Caco-2 (cell line): ENCODE measurements around the gene ANGEL2. TPM values are rescaled to one million over a fixed set of nuclear protein-coding genes. Genes with fewer than 3 reads are reported as not detected.

Source experiments
- BruUV-seq: library from RNA; stranded (reverse); fragments of 400-500 nt; replicated peaks from 2 replicates; lab custom pipeline; 2021; lab: Mats Ljungman, UMichigan
- CTCF ChIA-PET: fragments of 300-600 bp; sonication (Branson Sonifier 250); formaldehyde crosslinking; loops from one replicate; lab custom pipeline; 2022; ENCODE audit warnings: antibody characterized with exemption; lab: Charles Lee
- POLR2A ChIA-PET: fragments of 300-600 bp; sonication (Branson Sonifier 250); formaldehyde crosslinking; loops from one replicate; lab custom pipeline; 2022; ENCODE audit warnings: antibody characterized with exemption; lab: Charles Lee
- DNase-seq, 2 experiments: peaks; one replicate each; pipeline versions ENCODE4 v3.0.0 to v3.0.0-alpha.2; 2020 to 2022
- H3K27me3 ChIP-seq: replicated peaks from 2 replicates; pipeline ENCODE4 v1.6.0; 2011; ENCODE audit warnings: low read length; ENCODE audit not compliant: control insufficient read depth, insufficient read depth
- H3K36me3 ChIP-seq: 2 replicates; pipeline ENCODE4 v1.5.1; 2011; ENCODE audit warnings: low read length; ENCODE audit not compliant: control insufficient read depth, insufficient read depth
- H3K4me1 ChIP-seq: fragments of 250-450 bp; sonication (Bioruptor Pico); 2 replicates; pipeline ENCODE4 v1.5.1; 2020; ENCODE audit warnings: mild to moderate bottlenecking
- H3K4me3 ChIP-seq: 2 replicates; pipeline ENCODE4 v1.5.1; 2011; ENCODE audit warnings: low read depth, mild to moderate bottlenecking, control low read depth, low read length
- H3K9me3 ChIP-seq: fragments of 250-450 bp; sonication (Bioruptor Pico); 2 replicates; pipeline ENCODE4 v1.5.1; 2020; ENCODE audit warnings: mild to moderate bottlenecking, moderate library complexity
- H3K27ac Mint-ChIP-seq: one replicate; pipeline ENCODE4 v1.8.0; 2022; ENCODE audit warnings: mixed read lengths; ENCODE audit not compliant: unreplicated experiment
- H3K27me3 Mint-ChIP-seq: one replicate; pipeline ENCODE4 v1.8.0; 2022; ENCODE audit warnings: mixed read lengths; ENCODE audit not compliant: insufficient read depth, unreplicated experiment
- H3K36me3 Mint-ChIP-seq: one replicate; pipeline ENCODE4 v1.8.0; 2022; ENCODE audit warnings: mild to moderate bottlenecking, mixed read lengths; ENCODE audit not compliant: insufficient read depth, unreplicated experiment
- H3K4me1 Mint-ChIP-seq: one replicate; pipeline ENCODE4 v1.8.0; 2022; ENCODE audit warnings: low read depth, mixed read lengths; ENCODE audit not compliant: unreplicated experiment
- H3K4me3 Mint-ChIP-seq: one replicate; pipeline ENCODE4 v1.8.0; 2022; ENCODE audit warnings: mild to moderate bottlenecking, moderate library complexity, mixed read lengths; ENCODE audit not compliant: unreplicated experiment
- H3K9me3 Mint-ChIP-seq: one replicate; pipeline ENCODE4 v1.8.0; 2022; ENCODE audit warnings: mixed read lengths; ENCODE audit not compliant: unreplicated experiment
- intact Hi-C: fragments of 100-400 bp; cut with micrococcal nuclease; formaldehyde crosslinking; loops from one replicate; pipeline ENCODE4 v1.10.0; 2022; ENCODE audit not compliant: unreplicated experiment
- total RNA-seq: library from RNA; stranded (reverse); gene quantifications from 2 replicates; pipeline ENCODE4 v1.2.3, GENCODE V29; 2022
- TF ChIP-seq, protein P1 (sequence below), 2 experiments: fragments of 200-600 bp in 1 of 2; IDR thresholded peaks; 1 replicate in 1 of 2; 2 replicates in 1 of 2; pipeline versions ENCODE4 v1.5.1 to v1.8.0; 2011 to 2022; ENCODE audit warnings: antibody characterized with exemption in 1 of 2, control low read depth in 1 of 2, inconsistent platforms in 1 of 2, low read depth in 1 of 2, low read length in 1 of 2, mild to moderate bottlenecking in 1 of 2, moderate library complexity in 1 of 2; ENCODE audit not compliant: insufficient read depth in 1 of 2, severe bottlenecking in 1 of 2, unreplicated experiment in 1 of 2

Gene ANGEL2
- total RNA-seq, 1 experiment from 2014 or later = 34.8 TPM

DNA sequence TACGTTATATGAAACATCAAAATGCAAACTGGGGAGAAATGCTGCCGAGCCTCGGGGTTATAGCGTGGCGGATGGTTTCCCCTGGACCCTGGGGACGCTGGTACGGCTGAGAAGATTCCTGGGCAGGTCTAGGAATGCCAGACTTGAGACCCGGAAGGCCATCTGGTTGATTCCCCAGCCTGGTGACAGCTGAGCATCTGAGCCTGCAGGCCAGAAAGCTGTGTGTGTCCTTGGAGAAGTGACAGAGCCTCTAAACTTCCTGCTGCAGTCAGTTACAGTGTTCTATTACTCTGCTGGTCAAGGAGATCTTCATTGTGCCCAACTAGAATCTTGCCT is 63.1 kb downstream of the ANGEL2 start:
- Mint-ChIP-seq H3K27ac (no peak overlapping the region), H3K4me1 (no peaks in the 10 kb centered on the region), H3K36me3 (peaks cover 7% of the 10 kb centered on the region), H3K9me3 (no peaks in the 10 kb centered on the region), H3K4me3 (no peak overlapping the region), H3K27me3 (peaks cover 4% of the 10 kb centered on the region)
- Histone ChIP-seq H3K27me3 (no peaks in the 10 kb centered on the region), H3K36me3 (no peaks in the 10 kb centered on the region), H3K4me1 (no peaks in the 10 kb centered on the region), H3K9me3 (no peaks in the 10 kb centered on the region), H3K4me3 (no peak overlapping the region)
- no peak for DNase-seq
- POLR2A ChIA-PET = no interaction called here
- TF ChIP-seq, protein P1, sequence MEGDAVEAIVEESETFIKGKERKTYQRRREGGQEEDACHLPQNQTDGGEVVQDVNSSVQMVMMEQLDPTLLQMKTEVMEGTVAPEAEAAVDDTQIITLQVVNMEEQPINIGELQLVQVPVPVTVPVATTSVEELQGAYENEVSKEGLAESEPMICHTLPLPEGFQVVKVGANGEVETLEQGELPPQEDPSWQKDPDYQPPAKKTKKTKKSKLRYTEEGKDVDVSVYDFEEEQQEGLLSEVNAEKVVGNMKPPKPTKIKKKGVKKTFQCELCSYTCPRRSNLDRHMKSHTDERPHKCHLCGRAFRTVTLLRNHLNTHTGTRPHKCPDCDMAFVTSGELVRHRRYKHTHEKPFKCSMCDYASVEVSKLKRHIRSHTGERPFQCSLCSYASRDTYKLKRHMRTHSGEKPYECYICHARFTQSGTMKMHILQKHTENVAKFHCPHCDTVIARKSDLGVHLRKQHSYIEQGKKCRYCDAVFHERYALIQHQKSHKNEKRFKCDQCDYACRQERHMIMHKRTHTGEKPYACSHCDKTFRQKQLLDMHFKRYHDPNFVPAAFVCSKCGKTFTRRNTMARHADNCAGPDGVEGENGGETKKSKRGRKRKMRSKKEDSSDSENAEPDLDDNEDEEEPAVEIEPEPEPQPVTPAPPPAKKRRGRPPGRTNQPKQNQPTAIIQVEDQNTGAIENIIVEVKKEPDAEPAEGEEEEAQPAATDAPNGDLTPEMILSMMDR (IDR thresholded peaks at IDR 0.05; ENCODE audit: insufficient read depth in 1 of 2, low read depth in 1 of 2, low read length in 1 of 2, severe bottlenecking in 1 of 2, unreplicated experiment in 1 of 2) = no peak
- CTCF ChIA-PET = interaction anchor here (0.6 kb wide), 1 partner anchor 160 kb away, joined by 3 read pairs; no protein-coding TSS in a partner anchor
- intact Hi-C loops = no loop called here
- BruUV-seq = no TSS peak

- ChIA-PET POLR2A (no interaction called here), CTCF (no interaction called here)
- TF ChIP-seq, protein P1 (IDR thresholded peaks at IDR 0.05; ENCODE audit: insufficient read depth in 1 of 2, low read depth in 1 of 2, low read length in 1 of 2, severe bottlenecking in 1 of 2, unreplicated experiment in 1 of 2) = no peak
- Mint-ChIP-seq H3K27me3 (peaks cover 4% of the 10 kb centered on the region), H3K9me3 (no peaks in the 10 kb centered on the region), H3K27ac (no peak overlapping the region), H3K4me1 (no peaks in the 10 kb centered on the region), H3K36me3 (peaks cover 7% of the 10 kb centered on the region), H3K4me3 (peak overlapping the region; percentile 84)
- TSS peak; percentile 41 for BruUV-seq
- intact Hi-C loops = no loop called here
- no peak for DNase-seq
- H3K9me3 ChIP-seq = no peaks in the 10 kb centered on the region
- no peaks in the 10 kb centered on the region for H3K36me3 ChIP-seq
- H3K27me3 ChIP-seq = no peaks in the 10 kb centered on the region
- H3K4me1 ChIP-seq = no peaks in the 10 kb centered on the region
- H3K4me3 ChIP-seq = no peak overlapping the region
Measured at GRCh38 chr1:212951947-212952640, 63.6 kb downstream of the ANGEL2 start.

DNA sequence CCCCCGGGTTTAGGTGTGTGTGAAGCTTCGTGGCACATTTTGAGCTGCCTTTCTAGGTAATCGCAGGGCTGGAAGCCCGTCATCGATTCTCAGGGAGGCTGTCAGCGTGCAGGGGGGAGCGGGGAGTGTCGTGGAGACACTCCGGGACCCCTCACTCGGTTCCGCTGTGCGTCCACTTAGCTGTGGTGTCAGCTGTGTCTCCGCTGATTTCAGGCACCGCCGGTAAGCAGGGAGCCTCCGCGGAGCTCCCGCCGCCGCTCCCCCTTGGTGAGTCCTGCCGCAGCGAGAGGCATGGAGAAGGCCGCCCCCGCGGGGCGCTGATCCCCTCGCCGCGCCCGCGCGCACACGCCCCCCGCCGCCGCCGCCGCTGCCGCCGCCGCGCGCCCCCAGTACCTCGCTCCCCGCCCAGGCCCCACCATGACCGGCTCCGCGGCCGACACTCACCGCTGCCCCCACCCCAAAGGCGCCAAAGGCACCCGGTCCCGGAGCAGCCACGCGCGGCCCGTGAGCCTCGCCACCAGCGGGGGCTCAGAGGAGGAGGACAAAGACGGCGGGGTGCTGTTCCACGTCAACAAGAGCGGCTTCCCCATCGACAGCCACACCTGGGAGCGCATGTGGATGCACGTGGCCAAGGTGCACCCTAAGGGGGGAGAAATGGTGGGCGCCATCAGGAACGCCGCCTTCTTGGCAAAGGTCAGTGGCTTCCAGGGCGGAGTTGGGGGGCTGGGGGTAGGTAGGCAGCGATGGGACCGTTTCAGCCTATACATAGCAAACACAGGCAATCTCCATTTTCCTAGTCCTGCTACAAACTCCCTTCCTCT is 64.3 kb downstream of the ANGEL2 start:
- CTCF ChIA-PET = interaction anchor here (0.6 to 1.3 kb wide), 3 partner anchors 141 to 286 kb away, joined by 3 to 5 read pairs (median 3); no protein-coding TSS in a partner anchor
- H3K4me1 Mint-ChIP-seq = no peaks in the 10 kb centered on the region
- BruUV-seq = no TSS peak
- intact Hi-C loops = no loop called here
- peaks cover 4% of the 10 kb centered on the region for H3K27me3 Mint-ChIP-seq
- Histone ChIP-seq H3K9me3 (no peaks in the 10 kb centered on the region), H3K36me3 (no peaks in the 10 kb centered on the region), H3K27me3 (no peaks in the 10 kb centered on the region), H3K4me1 (no peaks in the 10 kb centered on the region), H3K4me3 (peak overlapping the region; percentile 49)
- peak in 1 of 2 experiments; percentile 14 for DNase-seq
- peak overlapping the region; percentile 48 for H3K27ac Mint-ChIP-seq
- H3K9me3 Mint-ChIP-seq = no peaks in the 10 kb centered on the region
- POLR2A ChIA-PET = interaction anchor here (0.5 to 0.8 kb wide), 5 partner anchors 33 to 634 kb away, joined by 3 to 9 read pairs (median 6); partner anchors contain the start of gene ATF3
- peak overlapping the region; percentile 84 for H3K4me3 Mint-ChIP-seq
- TF ChIP-seq, protein P1 (IDR thresholded peaks at IDR 0.05; ENCODE audit: insufficient read depth in 1 of 2, low read depth in 1 of 2, low read length in 1 of 2, severe bottlenecking in 1 of 2, unreplicated experiment in 1 of 2) = no peak
- H3K36me3 Mint-ChIP-seq = peaks cover 7% of the 10 kb centered on the region
